GM23338 (cell line): ENCODE results near the gene NAA16. TPM values are rescaled to one million over a fixed set of nuclear protein-coding genes. Genes with fewer than 3 reads are reported as not detected.

Source experiments
- ATAC-seq: fragments of 200-7000 bp; cut with Tn5 transposase; 3 replicates; pipeline ENCODE4 v1.9.1; 2020
- DNase-seq: peaks from one replicate; pipeline ENCODE4 v3.0.0-alpha.2; 2015; ENCODE audit warnings: low spot score
- H2AFZ ChIP-seq: fragments of 200-600 bp; sonication (generic); 2 replicates; pipeline ENCODE4 v1.8.0; 2016; ENCODE audit warnings: antibody characterized with exemption, mild to moderate bottlenecking, moderate library complexity
- H3F3A ChIP-seq: fragments of 200-600 bp; sonication (generic); replicated peaks from 2 replicates; pipeline ENCODE4 v1.8.0; 2017; ENCODE audit warnings: antibody characterized with exemption, mixed run types, low read depth
- H3K27ac ChIP-seq: fragments of 200-600 bp; sonication (generic); 2 replicates; pipeline ENCODE4 v1.6.1; 2016; ENCODE audit warnings: low read depth
- H3K27me3 ChIP-seq: fragments of 200-600 bp; sonication (generic); 2 replicates; pipeline ENCODE4 v1.8.0; 2016; ENCODE audit warnings: mild to moderate bottlenecking, mixed run types, moderate library complexity; ENCODE audit not compliant: insufficient read depth
- H3K36me3 ChIP-seq: fragments of 200-600 bp; sonication (generic); 2 replicates; pipeline ENCODE4 v1.8.0; 2016; ENCODE audit warnings: mild to moderate bottlenecking; ENCODE audit not compliant: insufficient read depth
- H3K4me1 ChIP-seq: fragments of 200-600 bp; sonication (generic); 2 replicates; pipeline ENCODE4 v1.8.0; 2016; ENCODE audit warnings: mild to moderate bottlenecking, moderate library complexity; ENCODE audit not compliant: insufficient read depth
- H3K4me2 ChIP-seq: fragments of 200-600 bp; sonication (generic); 2 replicates; pipeline ENCODE4 v1.7.1; 2017; ENCODE audit warnings: mixed run types
- H3K4me3 ChIP-seq: fragments of 200-600 bp; sonication (generic); 2 replicates; pipeline ENCODE4 v1.6.1; 2016; ENCODE audit warnings: mixed run types
- H3K79me2 ChIP-seq: fragments of 200-600 bp; sonication (generic); replicated peaks from 2 replicates; pipeline ENCODE4 v1.8.0; 2017; ENCODE audit warnings: mild to moderate bottlenecking; ENCODE audit not compliant: insufficient read depth
- H3K9me2 ChIP-seq: fragments of 200-600 bp; sonication (generic); 2 replicates; pipeline ENCODE4 v1.8.0; 2017; ENCODE audit not compliant: insufficient read depth
- H4K20me1 ChIP-seq: fragments of 200-600 bp; sonication (generic); replicated peaks from 2 replicates; pipeline ENCODE4 v1.8.0; 2017; ENCODE audit warnings: mild to moderate bottlenecking; ENCODE audit not compliant: insufficient read depth
- H3K27ac Mint-ChIP-seq: 2 replicates; pipeline ENCODE4 v1.8.0; 2020; ENCODE audit warnings: inconsistent platforms, mild to moderate bottlenecking, moderate library complexity, mixed read lengths
- H3K27me3 Mint-ChIP-seq: 3 replicates; pipeline ENCODE4 v1.8.0; 2022; ENCODE audit warnings: low read depth, mild to moderate bottlenecking, moderate library complexity, mixed read lengths, inconsistent platforms; ENCODE audit not compliant: insufficient read depth, poor library complexity
- H3K36me3 Mint-ChIP-seq: 3 replicates; pipeline ENCODE4 v1.8.0; 2021; ENCODE audit warnings: low read depth, mild to moderate bottlenecking, inconsistent platforms, moderate library complexity, mixed read lengths
- H3K4me1 Mint-ChIP-seq: 3 replicates; pipeline ENCODE4 v1.8.0; 2020; ENCODE audit warnings: mild to moderate bottlenecking, inconsistent platforms, mixed read lengths
- H3K4me3 Mint-ChIP-seq: 3 replicates; pipeline ENCODE4 v1.8.0; 2021; ENCODE audit warnings: moderate library complexity, mild to moderate bottlenecking, inconsistent platforms, mixed read lengths
- H3K9me3 Mint-ChIP-seq: 3 replicates; pipeline ENCODE4 v1.8.0; 2020; ENCODE audit warnings: moderate library complexity, mild to moderate bottlenecking, inconsistent platforms, mixed read lengths
- CREB1 ChIP-seq: fragments of 250-450 bp; sonication (Bioruptor Pico); IDR thresholded peaks from 2 replicates; pipeline ENCODE4 v1.5.0; 2020; ENCODE audit warnings: low read depth, mild to moderate bottlenecking, moderate library complexity
- EZH2 ChIP-seq: fragments of 200-600 bp; sonication (generic); IDR thresholded peaks from one replicate; pipeline ENCODE4 v1.8.0; 2017; ENCODE audit warnings: antibody characterized with exemption, mild to moderate bottlenecking, low read depth; ENCODE audit not compliant: unreplicated experiment
- JUNB ChIP-seq: IDR thresholded peaks from one replicate; pipeline ENCODE4 v1.6.1; 2016; ENCODE audit warnings: antibody characterized with exemption; ENCODE audit not compliant: unreplicated experiment
- NANOG ChIP-seq: IDR thresholded peaks from 2 replicates; pipeline ENCODE4 v1.6.1; 2016; ENCODE audit warnings: antibody characterized with exemption, borderline replicate concordance
- STAT1 ChIP-seq: IDR thresholded peaks from one replicate; pipeline ENCODE4 v1.6.1; 2016; ENCODE audit warnings: antibody characterized with exemption; ENCODE audit not compliant: unreplicated experiment
- ZNF114 ChIP-seq: fragments of 250-450 bp; sonication (Bioruptor Pico); IDR thresholded peaks from 2 replicates; pipeline ENCODE4 v1.5.0; 2020; ENCODE audit warnings: mild to moderate bottlenecking, moderate library complexity
- polyA plus RNA-seq: library from polyadenylated mRNA; unstranded; fragments of >200 nt; fragmentation: Nextera tagmentation; extraction: Ambion mirVana; gene quantifications from 2 replicates; pipeline ENCODE4 v1.2.1, GENCODE V29; 2016
- total RNA-seq: library from RNA; depleted of rRNA; stranded (reverse); fragments of >200 nt; shearing (Covaris generic); gene quantifications from 2 replicates; pipeline ENCODE4 v1.2.3, GENCODE V29; 2014
- TF ChIP-seq, protein P1 (sequence below): IDR thresholded peaks from 2 replicates; pipeline ENCODE4 v1.6.1; 2016; ENCODE audit warnings: antibody characterized with exemption
- TF ChIP-seq, protein P2 (sequence below): fragments of 250-450 bp; sonication (Bioruptor Pico); IDR thresholded peaks from 2 replicates; pipeline ENCODE4 v1.5.0; 2020; ENCODE audit warnings: mild to moderate bottlenecking, moderate library complexity
- TF ChIP-seq, protein P3 (sequence below), 2 experiments: fragments of 200-600 bp in 1 of 2; sonication (generic) in 1 of 2; conservative IDR thresholded peaks; 2 replicates each; pipeline versions ENCODE4 v1.5.1 to v1.6.1; 2016 to 2017; ENCODE audit warnings: antibody characterized with exemption in 2 of 2, low read depth in 2 of 2, mild to moderate bottlenecking in 2 of 2, moderate library complexity in 1 of 2
- TF ChIP-seq, protein P4 (sequence below): IDR thresholded peaks from one replicate; pipeline ENCODE4 v1.6.1; 2018; ENCODE audit warnings: antibody characterized with exemption; ENCODE audit not compliant: unreplicated experiment

NAA16 gene
- total and polyA plus RNA-seq, 2 experiments from 2014 or later, result 42.3 to 51.7 TPM

DNA sequence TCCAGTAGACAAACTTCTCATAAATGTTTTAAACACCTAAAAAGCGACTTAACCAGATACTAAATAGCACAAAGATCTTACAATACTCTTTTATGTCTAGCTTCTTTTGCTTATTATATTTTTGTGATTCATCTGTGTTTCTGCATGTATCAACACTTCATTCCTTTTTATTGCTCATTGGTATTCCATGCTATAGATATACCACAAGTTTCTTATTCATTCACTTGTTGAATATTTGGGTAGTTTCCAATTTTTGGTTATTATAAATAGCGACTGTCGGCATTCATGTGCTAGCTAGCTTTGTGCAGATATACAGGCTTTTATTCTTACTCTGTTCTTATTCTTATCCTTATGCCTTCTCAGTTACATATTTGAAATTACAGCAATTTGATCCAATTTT is 96.3 kb downstream of the NAA16 start:
- H3K27ac ChIP-seq, result no peak overlapping the region
- no peaks in the 10 kb centered on the region for H3K36me3 Mint-ChIP-seq
- H3K9me3 Mint-ChIP-seq, result no peaks in the 10 kb centered on the region
- no peak for ATAC-seq
- H3F3A ChIP-seq, result no peaks in the 10 kb centered on the region
- H3K27ac Mint-ChIP-seq, result no peak overlapping the region
- H3K4me3 ChIP-seq, result no peak overlapping the region
- H3K27me3 Mint-ChIP-seq, result peaks cover 1% of the 10 kb centered on the region
- TF ChIP-seq, protein P1, sequence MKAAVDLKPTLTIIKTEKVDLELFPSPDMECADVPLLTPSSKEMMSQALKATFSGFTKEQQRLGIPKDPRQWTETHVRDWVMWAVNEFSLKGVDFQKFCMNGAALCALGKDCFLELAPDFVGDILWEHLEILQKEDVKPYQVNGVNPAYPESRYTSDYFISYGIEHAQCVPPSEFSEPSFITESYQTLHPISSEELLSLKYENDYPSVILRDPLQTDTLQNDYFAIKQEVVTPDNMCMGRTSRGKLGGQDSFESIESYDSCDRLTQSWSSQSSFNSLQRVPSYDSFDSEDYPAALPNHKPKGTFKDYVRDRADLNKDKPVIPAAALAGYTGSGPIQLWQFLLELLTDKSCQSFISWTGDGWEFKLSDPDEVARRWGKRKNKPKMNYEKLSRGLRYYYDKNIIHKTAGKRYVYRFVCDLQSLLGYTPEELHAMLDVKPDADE, result no peak
- TF ChIP-seq, protein P2, sequence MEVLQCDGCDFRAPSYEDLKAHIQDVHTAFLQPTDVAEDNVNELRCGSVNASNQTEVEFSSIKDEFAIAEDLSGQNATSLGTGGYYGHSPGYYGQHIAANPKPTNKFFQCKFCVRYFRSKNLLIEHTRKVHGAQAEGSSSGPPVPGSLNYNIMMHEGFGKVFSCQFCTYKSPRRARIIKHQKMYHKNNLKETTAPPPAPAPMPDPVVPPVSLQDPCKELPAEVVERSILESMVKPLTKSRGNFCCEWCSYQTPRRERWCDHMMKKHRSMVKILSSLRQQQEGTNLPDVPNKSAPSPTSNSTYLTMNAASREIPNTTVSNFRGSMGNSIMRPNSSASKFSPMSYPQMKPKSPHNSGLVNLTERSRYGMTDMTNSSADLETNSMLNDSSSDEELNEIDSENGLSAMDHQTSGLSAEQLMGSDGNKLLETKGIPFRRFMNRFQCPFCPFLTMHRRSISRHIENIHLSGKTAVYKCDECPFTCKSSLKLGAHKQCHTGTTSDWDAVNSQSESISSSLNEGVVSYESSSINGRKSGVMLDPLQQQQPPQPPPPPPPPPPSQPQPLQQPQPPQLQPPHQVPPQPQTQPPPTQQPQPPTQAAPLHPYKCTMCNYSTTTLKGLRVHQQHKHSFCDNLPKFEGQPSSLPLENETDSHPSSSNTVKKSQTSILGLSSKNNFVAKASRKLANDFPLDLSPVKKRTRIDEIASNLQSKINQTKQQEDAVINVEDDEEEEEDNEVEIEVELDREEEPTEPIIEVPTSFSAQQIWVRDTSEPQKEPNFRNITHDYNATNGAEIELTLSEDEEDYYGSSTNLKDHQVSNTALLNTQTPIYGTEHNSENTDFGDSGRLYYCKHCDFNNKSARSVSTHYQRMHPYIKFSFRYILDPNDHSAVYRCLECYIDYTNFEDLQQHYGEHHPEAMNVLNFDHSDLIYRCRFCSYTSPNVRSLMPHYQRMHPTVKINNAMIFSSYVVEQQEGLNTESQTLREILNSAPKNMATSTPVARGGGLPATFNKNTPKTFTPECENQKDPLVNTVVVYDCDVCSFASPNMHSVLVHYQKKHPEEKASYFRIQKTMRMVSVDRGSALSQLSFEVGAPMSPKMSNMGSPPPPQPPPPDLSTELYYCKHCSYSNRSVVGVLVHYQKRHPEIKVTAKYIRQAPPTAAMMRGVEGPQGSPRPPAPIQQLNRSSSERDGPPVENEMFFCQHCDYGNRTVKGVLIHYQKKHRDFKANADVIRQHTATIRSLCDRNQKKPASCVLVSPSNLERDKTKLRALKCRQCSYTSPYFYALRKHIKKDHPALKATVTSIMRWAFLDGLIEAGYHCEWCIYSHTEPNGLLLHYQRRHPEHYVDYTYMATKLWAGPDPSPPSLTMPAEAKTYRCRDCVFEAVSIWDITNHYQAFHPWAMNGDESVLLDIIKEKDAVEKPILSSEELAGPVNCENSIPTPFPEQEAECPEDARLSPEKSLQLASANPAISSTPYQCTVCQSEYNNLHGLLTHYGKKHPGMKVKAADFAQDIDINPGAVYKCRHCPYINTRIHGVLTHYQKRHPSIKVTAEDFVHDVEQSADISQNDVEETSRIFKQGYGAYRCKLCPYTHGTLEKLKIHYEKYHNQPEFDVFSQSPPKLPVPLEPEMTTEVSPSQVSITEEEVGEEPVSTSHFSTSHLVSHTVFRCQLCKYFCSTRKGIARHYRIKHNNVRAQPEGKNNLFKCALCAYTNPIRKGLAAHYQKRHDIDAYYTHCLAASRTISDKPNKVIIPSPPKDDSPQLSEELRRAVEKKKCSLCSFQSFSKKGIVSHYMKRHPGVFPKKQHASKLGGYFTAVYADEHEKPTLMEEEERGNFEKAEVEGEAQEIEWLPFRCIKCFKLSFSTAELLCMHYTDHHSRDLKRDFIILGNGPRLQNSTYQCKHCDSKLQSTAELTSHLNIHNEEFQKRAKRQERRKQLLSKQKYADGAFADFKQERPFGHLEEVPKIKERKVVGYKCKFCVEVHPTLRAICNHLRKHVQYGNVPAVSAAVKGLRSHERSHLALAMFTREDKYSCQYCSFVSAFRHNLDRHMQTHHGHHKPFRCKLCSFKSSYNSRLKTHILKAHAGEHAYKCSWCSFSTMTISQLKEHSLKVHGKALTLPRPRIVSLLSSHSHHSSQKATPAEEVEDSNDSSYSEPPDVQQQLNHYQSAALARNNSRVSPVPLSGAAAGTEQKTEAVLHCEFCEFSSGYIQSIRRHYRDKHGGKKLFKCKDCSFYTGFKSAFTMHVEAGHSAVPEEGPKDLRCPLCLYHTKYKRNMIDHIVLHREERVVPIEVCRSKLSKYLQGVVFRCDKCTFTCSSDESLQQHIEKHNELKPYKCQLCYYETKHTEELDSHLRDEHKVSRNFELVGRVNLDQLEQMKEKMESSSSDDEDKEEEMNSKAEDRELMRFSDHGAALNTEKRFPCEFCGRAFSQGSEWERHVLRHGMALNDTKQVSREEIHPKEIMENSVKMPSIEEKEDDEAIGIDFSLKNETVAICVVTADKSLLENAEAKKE (CRISPR knock-in tag), result no peak
- TF ChIP-seq ZNF114 (CRISPR knock-in tag), result no peak
- no peak for TF ChIP-seq STAT1
- TF ChIP-seq, protein P3, sequence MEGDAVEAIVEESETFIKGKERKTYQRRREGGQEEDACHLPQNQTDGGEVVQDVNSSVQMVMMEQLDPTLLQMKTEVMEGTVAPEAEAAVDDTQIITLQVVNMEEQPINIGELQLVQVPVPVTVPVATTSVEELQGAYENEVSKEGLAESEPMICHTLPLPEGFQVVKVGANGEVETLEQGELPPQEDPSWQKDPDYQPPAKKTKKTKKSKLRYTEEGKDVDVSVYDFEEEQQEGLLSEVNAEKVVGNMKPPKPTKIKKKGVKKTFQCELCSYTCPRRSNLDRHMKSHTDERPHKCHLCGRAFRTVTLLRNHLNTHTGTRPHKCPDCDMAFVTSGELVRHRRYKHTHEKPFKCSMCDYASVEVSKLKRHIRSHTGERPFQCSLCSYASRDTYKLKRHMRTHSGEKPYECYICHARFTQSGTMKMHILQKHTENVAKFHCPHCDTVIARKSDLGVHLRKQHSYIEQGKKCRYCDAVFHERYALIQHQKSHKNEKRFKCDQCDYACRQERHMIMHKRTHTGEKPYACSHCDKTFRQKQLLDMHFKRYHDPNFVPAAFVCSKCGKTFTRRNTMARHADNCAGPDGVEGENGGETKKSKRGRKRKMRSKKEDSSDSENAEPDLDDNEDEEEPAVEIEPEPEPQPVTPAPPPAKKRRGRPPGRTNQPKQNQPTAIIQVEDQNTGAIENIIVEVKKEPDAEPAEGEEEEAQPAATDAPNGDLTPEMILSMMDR (conservative IDR thresholded peaks at IDR 0.05; ENCODE audit: low read depth in 2 of 2), result no peak
- TF ChIP-seq NANOG, result no peak
- TF ChIP-seq CREB1 (CRISPR knock-in tag), result no peak
- TF ChIP-seq JUNB, result no peak
- TF ChIP-seq EZH2, result no peak
- TF ChIP-seq, protein P4, sequence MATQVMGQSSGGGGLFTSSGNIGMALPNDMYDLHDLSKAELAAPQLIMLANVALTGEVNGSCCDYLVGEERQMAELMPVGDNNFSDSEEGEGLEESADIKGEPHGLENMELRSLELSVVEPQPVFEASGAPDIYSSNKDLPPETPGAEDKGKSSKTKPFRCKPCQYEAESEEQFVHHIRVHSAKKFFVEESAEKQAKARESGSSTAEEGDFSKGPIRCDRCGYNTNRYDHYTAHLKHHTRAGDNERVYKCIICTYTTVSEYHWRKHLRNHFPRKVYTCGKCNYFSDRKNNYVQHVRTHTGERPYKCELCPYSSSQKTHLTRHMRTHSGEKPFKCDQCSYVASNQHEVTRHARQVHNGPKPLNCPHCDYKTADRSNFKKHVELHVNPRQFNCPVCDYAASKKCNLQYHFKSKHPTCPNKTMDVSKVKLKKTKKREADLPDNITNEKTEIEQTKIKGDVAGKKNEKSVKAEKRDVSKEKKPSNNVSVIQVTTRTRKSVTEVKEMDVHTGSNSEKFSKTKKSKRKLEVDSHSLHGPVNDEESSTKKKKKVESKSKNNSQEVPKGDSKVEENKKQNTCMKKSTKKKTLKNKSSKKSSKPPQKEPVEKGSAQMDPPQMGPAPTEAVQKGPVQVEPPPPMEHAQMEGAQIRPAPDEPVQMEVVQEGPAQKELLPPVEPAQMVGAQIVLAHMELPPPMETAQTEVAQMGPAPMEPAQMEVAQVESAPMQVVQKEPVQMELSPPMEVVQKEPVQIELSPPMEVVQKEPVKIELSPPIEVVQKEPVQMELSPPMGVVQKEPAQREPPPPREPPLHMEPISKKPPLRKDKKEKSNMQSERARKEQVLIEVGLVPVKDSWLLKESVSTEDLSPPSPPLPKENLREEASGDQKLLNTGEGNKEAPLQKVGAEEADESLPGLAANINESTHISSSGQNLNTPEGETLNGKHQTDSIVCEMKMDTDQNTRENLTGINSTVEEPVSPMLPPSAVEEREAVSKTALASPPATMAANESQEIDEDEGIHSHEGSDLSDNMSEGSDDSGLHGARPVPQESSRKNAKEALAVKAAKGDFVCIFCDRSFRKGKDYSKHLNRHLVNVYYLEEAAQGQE, result no peak
- H3K9me2 ChIP-seq, result no peaks in the 10 kb centered on the region
- H3K4me1 ChIP-seq, result peaks cover 3% of the 10 kb centered on the region; the same call in 1 of the 2 replicates
- no peaks in the 10 kb centered on the region for H3K36me3 ChIP-seq
- no peak overlapping the region for H3K4me2 ChIP-seq
- no peaks in the 10 kb centered on the region for H4K20me1 ChIP-seq
- peaks cover 11% of the 10 kb centered on the region for H3K4me1 Mint-ChIP-seq
- no peaks in the 10 kb centered on the region for H3K79me2 ChIP-seq
- no peaks in the 10 kb centered on the region for H3K27me3 ChIP-seq
- H3K4me3 Mint-ChIP-seq, result no peak overlapping the region
- no peak overlapping the region for H2AFZ ChIP-seq
- no peak for DNase-seq
